ENCODE results near the gene CLCN5. TPM values are rescaled to one million over a fixed set of nuclear protein-coding genes. Genes with fewer than 3 reads are reported as not detected.
A peak's percentile ranks its signal among the peaks of the same experiment; 100 is the strongest.

CLCN5 gene
- total RNA-seq, 1 donor from 2014 or later, result 13.1 TPM

- no peak for TF ChIP-seq CTCF (IDR thresholded peaks at IDR 0.05)
- H3K4me1 Mint-ChIP-seq (ENCODE audit: unreplicated experiment), result peaks cover 4% of the 10 kb centered on the region
- no peak for DNase-seq (ENCODE audit: extremely low spot score, unreplicated experiment)
- peaks cover 5% of the 10 kb centered on the region for H3K9me3 Mint-ChIP-seq (ENCODE audit: unreplicated experiment)
- no peak overlapping the region for H3K4me3 Mint-ChIP-seq (ENCODE audit: unreplicated experiment)
- no peak overlapping the region for H3K27ac Mint-ChIP-seq (ENCODE audit: unreplicated experiment)
- no peaks in the 10 kb centered on the region for H3K27me3 Mint-ChIP-seq (ENCODE audit: unreplicated experiment)
- H3K36me3 Mint-ChIP-seq (ENCODE audit: unreplicated experiment), result no peaks in the 10 kb centered on the region
These were observed 144.0 kb downstream of the CLCN5 start for GRCh38 chrX:50066318-50066937.

- Mint-ChIP-seq H3K27me3 (ENCODE audit: unreplicated experiment) (no peaks in the 10 kb centered on the region), H3K4me1 (ENCODE audit: unreplicated experiment) (peaks cover 4% of the 10 kb centered on the region), H3K36me3 (ENCODE audit: unreplicated experiment) (no peaks in the 10 kb centered on the region), H3K27ac (ENCODE audit: unreplicated experiment) (peak overlapping the region; percentile 15), H3K9me3 (ENCODE audit: unreplicated experiment) (peaks cover 5% of the 10 kb centered on the region), H3K4me3 (ENCODE audit: unreplicated experiment) (no peak overlapping the region)
- no peak for TF ChIP-seq CTCF (IDR thresholded peaks at IDR 0.05)
- DNase-seq (ENCODE audit: extremely low spot score, unreplicated experiment), result no peak
These were observed 145.3 kb downstream of the CLCN5 start for GRCh38 chrX:50067435-50068284.

- Mint-ChIP-seq H3K27me3 (ENCODE audit: unreplicated experiment) (no peaks in the 10 kb centered on the region), H3K9me3 (ENCODE audit: unreplicated experiment) (peaks cover 5% of the 10 kb centered on the region), H3K4me1 (ENCODE audit: unreplicated experiment) (peaks cover 4% of the 10 kb centered on the region), H3K27ac (ENCODE audit: unreplicated experiment) (no peak overlapping the region), H3K4me3 (ENCODE audit: unreplicated experiment) (no peak overlapping the region), H3K36me3 (ENCODE audit: unreplicated experiment) (no peaks in the 10 kb centered on the region)
- no peak for TF ChIP-seq CTCF (IDR thresholded peaks at IDR 0.05)
- no peak for DNase-seq (ENCODE audit: extremely low spot score, unreplicated experiment)
These were observed 145.8 kb downstream of the CLCN5 start for GRCh38 chrX:50068285-50068563.

GRCh38 chrX:50068893-50069292 is 146.5 kb downstream of the CLCN5 start:
- Mint-ChIP-seq H3K27me3 (ENCODE audit: unreplicated experiment) (no peaks in the 10 kb centered on the region), H3K4me3 (ENCODE audit: unreplicated experiment) (no peak overlapping the region), H3K4me1 (ENCODE audit: unreplicated experiment) (peaks cover 4% of the 10 kb centered on the region), H3K27ac (ENCODE audit: unreplicated experiment) (no peak overlapping the region), H3K36me3 (ENCODE audit: unreplicated experiment) (no peaks in the 10 kb centered on the region), H3K9me3 (ENCODE audit: unreplicated experiment) (peaks cover 5% of the 10 kb centered on the region)
- no peak for TF ChIP-seq CTCF (IDR thresholded peaks at IDR 0.05)
- no peak for DNase-seq (ENCODE audit: extremely low spot score, unreplicated experiment)

DNA sequence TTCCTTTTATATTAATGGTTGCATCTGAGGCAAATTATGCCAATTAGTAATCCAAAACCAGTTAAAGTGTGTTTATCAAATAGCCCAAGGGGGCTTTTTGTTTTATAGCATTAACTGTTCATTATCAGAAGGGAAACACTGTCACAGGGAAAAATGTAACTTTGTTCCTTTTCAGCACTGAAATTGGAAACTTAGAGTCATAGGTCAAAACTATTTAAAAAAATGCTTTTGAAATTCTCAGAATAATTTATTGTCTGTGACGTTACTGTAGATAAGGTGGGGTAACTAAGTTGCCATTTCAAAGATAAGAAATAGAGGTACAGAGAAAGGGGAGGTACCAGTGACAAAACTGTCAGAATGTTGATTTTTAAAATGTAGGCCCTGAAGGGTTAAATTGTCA is 149.1 kb downstream of the CLCN5 start:
- DNase-seq (ENCODE audit: extremely low spot score, unreplicated experiment), result no peak
- no peaks in the 10 kb centered on the region for H3K36me3 Mint-ChIP-seq (ENCODE audit: unreplicated experiment)
- no peak for TF ChIP-seq CTCF (IDR thresholded peaks at IDR 0.05)
- H3K9me3 Mint-ChIP-seq (ENCODE audit: unreplicated experiment), result peaks cover 5% of the 10 kb centered on the region
- peaks cover 4% of the 10 kb centered on the region for H3K4me1 Mint-ChIP-seq (ENCODE audit: unreplicated experiment)
- H3K4me3 Mint-ChIP-seq (ENCODE audit: unreplicated experiment), result no peak overlapping the region
- no peak overlapping the region for H3K27ac Mint-ChIP-seq (ENCODE audit: unreplicated experiment)
- H3K27me3 Mint-ChIP-seq (ENCODE audit: unreplicated experiment), result no peaks in the 10 kb centered on the region
